NB4 (cell line): ENCODE measurements around the gene NBEAL2.

Experiments used
- MYC ChIP-seq: IDR thresholded peaks from 2 replicates; pipeline ENCODE4 v1.6.1; 2011; ENCODE audit warnings: low read depth, low read length
- POLR2A ChIP-seq: IDR thresholded peaks from 2 replicates; pipeline ENCODE4 v1.6.1; 2011; ENCODE audit warnings: mild to moderate bottlenecking; ENCODE audit not compliant: insufficient read length; ENCODE audit errors: extremely low read depth
- TF ChIP-seq, protein P1 (sequence below): IDR thresholded peaks from one replicate; pipeline ENCODE4 v1.5.1; 2012; ENCODE audit warnings: low read depth, low read length
- TF ChIP-seq, protein P2 (sequence below): IDR thresholded peaks from 2 replicates; pipeline ENCODE4 v1.6.1; 2011; ENCODE audit warnings: low read depth, low read length

GRCh38 chr3:47012342-47013230 is 33.1 kb downstream of the NBEAL2 start:
- TF ChIP-seq, protein P1, sequence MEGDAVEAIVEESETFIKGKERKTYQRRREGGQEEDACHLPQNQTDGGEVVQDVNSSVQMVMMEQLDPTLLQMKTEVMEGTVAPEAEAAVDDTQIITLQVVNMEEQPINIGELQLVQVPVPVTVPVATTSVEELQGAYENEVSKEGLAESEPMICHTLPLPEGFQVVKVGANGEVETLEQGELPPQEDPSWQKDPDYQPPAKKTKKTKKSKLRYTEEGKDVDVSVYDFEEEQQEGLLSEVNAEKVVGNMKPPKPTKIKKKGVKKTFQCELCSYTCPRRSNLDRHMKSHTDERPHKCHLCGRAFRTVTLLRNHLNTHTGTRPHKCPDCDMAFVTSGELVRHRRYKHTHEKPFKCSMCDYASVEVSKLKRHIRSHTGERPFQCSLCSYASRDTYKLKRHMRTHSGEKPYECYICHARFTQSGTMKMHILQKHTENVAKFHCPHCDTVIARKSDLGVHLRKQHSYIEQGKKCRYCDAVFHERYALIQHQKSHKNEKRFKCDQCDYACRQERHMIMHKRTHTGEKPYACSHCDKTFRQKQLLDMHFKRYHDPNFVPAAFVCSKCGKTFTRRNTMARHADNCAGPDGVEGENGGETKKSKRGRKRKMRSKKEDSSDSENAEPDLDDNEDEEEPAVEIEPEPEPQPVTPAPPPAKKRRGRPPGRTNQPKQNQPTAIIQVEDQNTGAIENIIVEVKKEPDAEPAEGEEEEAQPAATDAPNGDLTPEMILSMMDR, result no peak
- TF ChIP-seq, protein P2, sequence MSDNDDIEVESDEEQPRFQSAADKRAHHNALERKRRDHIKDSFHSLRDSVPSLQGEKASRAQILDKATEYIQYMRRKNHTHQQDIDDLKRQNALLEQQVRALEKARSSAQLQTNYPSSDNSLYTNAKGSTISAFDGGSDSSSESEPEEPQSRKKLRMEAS, result no peak
- TF ChIP-seq POLR2A (no peak), MYC (no peak)
